NCI-H345 treated with DMSO at 0.1 percent for 48 hours (cell line): Measurements from ENCODE around the gene VAC14.
A peak's percentile ranks its signal among the peaks of the same experiment; 100 is the strongest.
"Not testable (repeated sequence)": the region's sequence is repeated elsewhere in the genome, so short reads cannot be mapped to it uniquely, and the experiment has no call there.

Experiments used
- DNase-seq: peaks from one replicate; lab custom pipeline; 2025; ENCODE audit not compliant: unreplicated experiment; lab: John Stamatoyannopoulos, UW

VAC14 gene

DNA sequence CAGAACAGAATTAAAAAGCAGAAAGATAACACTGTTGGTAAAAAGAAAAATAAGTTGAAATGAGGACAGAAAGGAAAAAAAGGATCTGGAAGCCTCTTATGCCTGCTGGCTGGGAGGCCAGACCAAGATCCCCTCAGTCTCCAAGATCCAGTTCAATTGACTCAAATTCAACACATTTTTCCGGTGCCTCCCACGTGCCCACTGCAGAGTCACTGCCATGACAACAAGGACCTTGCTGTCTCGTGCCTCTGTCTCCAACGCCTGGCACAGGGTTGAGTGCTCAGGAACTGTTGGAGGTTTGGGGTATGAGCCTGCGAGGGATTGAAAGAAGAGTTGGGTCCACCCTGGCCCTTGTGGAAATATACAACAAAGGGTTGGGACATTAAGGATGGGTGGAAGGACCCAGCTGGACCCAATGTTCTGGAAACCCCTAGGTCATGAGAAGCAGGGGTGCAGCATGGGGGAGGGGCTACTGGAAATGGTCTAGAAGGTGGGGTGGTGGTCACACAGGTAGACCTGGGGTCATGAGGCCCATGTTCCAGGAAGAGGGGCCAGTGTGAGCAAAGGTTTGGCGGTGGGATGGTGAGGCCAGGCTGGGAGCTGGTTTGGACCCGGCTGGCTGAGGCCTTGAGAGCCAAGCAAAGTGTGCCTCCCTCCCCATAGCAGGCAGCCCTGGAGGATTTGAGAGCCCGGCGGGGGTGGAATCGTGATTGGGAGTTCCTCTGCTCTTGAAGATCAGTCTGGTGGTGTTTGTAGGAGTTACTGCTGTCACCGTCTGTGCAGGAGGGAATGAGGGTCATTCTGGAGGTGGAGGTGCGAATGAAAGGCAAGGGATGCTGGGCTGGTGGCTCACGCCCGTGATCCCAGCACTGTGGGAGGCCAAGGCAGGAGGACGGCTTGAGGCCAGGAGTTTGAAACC, 153.3 kb downstream of the VAC14 start:
- DNase-seq: no peak

DNA sequence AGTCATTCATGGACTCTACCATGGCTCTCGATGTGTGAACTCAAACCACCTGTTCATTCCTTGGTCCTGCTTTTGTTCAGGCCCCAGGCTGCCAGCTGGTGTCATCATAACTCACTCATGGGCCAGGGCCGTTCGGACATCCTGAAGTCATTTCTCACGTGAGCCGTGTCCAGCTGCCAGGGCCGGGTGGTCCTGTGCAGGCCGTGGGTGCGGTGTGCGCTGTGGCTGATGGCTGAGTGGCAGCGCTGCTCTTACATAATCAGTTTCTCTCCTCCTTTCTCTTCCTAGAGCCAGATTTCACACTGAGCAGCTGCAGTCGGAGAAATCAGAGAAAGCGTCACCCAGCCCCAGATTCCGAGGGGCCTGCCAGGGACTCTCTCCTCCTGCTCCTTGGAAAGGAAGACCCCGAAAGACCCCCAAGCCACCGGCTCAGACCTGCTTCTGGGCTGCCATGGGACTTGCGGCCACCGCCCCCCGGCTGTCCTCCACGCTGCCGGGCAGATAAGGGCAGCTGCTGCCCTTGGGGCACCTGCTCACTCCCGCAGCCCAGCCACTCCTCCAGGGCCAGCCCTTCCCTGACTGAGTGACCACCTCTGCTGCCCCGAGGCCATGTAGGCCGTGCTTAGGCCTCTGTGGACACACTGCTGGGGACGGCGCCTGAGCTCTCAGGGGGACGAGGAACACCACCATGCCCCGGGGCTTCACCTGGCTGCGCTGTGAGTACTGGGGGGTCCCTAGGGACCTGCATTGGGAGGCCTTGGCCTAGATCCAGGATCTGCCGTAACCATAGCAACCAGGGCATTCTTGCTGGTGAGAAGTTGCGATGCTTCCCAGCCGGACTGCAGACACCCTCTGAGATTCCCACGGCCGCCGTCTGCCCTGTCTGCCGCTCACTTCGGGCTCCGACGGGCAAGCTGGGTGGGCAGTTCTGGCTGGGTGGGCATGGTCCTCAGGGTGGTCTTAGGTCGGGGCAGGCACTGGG, 154.4 kb downstream of the VAC14 start, which contains the start of gene IL34:
IL34 (plus strand) TSS at position 300 of the 982 bp plus-strand sequence; CDS start at position 689, 389 bp downstream.
- peak; percentile 20 for DNase-seq

DNA sequence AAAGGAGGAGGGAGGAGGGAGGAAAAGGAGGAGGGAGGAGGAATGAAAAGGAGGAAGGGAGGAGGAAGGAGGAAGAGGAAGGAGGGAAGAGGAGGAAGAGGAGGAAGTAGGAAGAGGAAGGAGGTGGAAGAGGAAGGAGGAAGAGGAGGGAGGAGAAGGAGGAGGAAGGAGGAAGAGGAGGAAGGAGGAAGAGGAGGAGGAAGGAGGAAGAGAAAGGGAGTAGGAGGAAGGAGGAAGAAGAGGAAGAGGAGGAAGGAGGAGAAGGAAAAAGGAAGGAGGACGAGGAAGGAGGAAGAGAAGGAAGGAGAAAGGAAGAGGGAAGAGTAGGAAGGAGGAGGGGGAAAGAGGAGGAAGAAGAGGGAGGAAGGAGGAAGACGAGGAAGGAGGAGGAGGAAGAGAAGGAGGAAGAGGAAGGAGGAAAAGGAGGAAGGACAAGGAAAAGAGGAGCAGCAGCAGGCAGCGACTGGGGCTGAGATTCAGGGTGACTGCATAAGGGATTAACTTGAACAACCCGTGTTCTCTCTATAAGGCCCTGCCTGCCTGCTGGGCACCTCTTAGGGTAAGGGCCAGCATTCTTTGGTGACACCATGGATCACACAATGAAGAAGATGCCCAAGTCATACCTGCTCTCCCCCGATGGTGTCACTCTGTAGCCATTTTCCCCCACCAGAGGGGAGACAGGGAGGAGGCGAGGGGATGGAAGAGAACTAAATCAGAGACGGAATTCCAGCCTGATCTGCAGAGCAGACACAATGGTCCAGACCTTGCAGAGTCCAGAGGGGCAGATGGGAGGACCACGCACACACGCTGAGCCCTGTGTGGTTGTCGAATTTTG, 156.0 kb downstream of the VAC14 start:
- DNase-seq: no peak

DNA sequence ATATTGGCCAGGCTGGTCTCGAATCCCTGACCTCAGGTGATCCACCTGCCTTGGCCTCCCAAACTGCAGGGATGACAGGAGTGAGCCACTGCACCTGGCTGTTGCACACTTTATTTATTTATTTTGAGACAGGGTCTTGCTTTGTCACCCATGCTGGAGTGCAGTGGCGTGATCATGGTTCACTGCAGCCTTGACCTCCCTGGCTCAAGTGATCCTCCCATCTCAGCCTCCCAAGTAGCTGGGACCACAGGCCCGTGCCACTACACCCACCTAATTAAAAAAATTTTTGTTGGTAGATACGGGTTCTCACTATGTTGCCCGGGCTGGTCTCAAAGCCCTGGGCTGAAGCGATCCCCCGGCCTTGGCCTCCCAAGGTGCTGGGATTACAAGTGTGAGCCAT, 157.7 kb downstream of the VAC14 start:
- not testable (repeated sequence) for DNase-seq

DNA sequence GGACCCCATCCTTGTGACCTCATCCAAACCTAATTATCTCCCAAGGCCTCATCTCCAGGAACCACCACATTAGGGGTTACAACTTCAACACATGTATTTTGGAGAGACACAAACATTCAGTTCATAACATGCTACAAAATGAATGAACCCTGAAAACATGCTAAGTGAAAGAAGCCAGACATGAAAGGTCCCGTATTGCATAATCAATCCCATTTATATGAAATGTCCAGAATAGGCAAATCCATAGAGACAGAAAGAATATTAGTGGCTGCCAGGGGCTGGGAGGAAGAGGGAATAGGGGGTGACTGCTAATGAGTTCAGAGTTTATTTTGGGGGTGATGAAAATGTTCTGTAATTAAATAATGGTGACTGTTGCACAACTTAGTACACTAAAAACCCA, 158.3 kb downstream of the VAC14 start:
- no peak for DNase-seq

DNA sequence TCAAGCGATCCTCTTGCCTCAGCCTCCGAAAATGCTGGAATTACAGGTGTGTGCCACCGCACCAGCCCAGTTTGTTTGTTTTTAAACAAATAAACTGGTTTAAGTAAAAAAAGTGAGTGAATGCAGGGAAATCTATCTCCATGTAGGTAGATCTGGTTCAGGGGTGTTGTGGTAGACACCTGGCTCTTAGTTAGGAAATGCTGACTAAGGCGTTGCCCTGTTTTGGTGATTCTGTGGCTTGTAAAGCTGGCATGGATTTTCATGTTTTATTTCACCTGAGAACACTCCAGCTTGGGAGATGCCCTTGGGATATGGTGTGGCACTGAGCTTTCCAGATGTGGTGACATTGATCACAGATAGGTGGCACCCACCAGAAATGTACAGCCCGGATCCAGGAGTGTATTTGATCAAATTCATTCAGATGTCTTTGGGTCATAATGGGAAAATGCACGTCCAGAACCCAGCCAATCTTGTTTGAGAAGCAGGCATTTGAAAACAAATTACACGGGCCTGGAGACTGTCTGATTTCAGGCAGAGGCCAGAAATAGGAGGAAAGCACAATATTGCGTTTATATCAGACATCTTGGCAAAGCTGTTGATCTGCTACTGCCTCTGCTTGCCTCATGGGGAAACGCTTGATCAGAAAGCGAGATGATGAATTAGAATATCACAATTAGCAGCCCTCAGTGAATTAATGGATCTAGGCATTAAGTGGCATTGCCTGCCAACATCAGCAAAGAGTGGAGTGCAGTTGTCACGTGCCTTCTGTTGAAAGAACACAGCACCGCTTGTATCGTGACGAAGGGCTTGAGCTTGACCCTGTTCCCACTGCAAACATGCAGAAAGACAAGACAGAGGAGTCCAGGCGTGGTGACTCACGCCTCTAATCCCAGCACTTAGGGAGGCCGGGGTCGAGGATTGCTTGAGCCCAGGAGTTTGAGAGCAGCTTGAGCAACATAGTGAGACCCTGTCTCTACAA, 161.9 kb downstream of the VAC14 start:
- no peak for DNase-seq
